ENCODE results near the gene UVRAG.

- no peak for TF ChIP-seq ZNF274 (IDR thresholded peaks at IDR 0.05; ENCODE audit: low read depth, low read length)
- TF ChIP-seq YY1 (IDR thresholded peaks at IDR 0.05; ENCODE audit: insufficient read depth, insufficient read length) = no peak
Observed at GRCh38 chr11:75994616-75995015, 179.6 kb downstream of the UVRAG start.
